ENCODE results near the gene PLK4. TPM values are rescaled to one million over a fixed set of nuclear protein-coding genes. Genes with fewer than 3 reads are reported as not detected.
A peak's percentile ranks its signal among the peaks of the same experiment; 100 is the strongest.

The PLK4 gene
- 1 to 10 TPM in 2 of 4 donors, under 1 TPM in 2; 0.78 to 1.7 (median 1.2) TPM for total RNA-seq

GRCh38 chr4:127880763-127881562, at the start of gene PLK4:
PLK4 (plus strand) TSS chr4:127880893; CDS start chr4:127881135, 242 bp downstream.
- H3K9me3 ChIP-seq = no peaks in the 10 kb centered on the region
- H3K27ac ChIP-seq (replicated peaks in 1 of 4) = peak within 1 kb of the TSS; percentile 72 to 84 (median 78)
- no peaks in the 10 kb centered on the region for H3K36me3 ChIP-seq
- intact Hi-C loops (cut with DNase I) = loop anchor here (10.0 kb wide), 1 partner anchor 184 kb away; the partner anchor contains the start of gene LARP1B
- DNase-seq (ENCODE audit: extremely low spot score) = peak; percentile 99
- H3K27me3 ChIP-seq = no peaks in the 10 kb centered on the region
- H3K4me1 ChIP-seq = peaks cover 9 to 16% (median 14%) of the 10 kb centered on the region in 4 donors
- peak within 1 kb of the TSS; percentile 70 to 93 (median 82) for H3K4me3 ChIP-seq
- under 1% methylated on average over 58 of the region's 70 CpGs for WGBS
- TF ChIP-seq POLR2AphosphoS5 (IDR thresholded peaks at IDR 0.05) (peak in 1 of 2 donors; percentile 88), POLR2A (IDR thresholded peaks at IDR 0.05; ENCODE audit: low read depth) (no peak), EP300 (IDR thresholded peaks at IDR 0.05) (no peak)

- 84% methylated on average over 4 of the region's 4 CpGs for WGBS
- no peaks in the 10 kb centered on the region for H3K4me1 ChIP-seq
- H3K9me3 ChIP-seq = no peaks in the 10 kb centered on the region
Observed at GRCh38 chr4:127832585-127832984, 48.1 kb upstream of the PLK4 start.

DNA sequence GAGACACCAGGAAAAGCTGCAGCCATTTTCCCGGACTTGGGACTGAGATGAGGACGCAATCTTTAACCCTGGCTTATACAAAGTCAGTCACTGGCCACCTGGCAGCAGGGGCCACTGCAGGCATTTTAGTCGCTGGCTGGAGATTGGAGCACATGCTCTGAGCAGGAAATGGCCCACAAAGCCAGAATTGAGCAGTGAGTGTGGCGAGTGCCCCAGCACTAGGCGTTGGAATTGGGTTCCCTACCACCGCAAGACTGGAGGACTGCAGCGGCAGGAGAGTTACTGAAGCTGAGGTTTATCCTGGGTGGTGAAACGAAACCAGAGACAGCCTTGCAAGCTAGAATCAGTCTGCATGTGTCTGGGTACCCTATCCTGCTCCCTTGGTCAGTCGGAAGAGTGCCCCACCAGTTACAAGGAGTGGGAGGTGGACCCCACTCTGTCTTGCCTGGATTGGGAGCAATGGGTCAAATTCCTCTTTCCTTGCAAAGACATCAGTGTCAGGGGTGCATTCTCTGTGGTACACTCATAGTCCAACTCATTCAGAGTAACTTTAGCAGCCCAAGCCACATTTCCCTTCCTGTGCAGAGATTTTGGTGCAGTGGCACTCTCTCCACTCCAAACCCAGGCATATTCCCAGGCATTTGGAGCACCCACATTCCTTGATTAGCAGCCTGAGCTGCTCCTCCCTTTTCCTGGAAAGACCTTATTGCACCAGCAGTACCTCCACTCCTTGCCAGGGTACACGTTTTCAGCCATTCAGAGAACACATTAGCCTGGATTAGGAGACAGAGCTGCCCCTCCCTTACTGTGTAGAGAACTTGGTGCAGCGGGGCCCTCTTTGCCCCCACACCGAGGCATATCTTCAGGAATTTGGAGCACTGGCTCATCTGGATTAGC, 36.7 kb upstream of the PLK4 start:
- H3K4me1 ChIP-seq = no peaks in the 10 kb centered on the region
- no peak for DNase-seq (ENCODE audit: extremely low spot score)
- H3K4me3 ChIP-seq = no peak overlapping the region
- TF ChIP-seq EP300 (IDR thresholded peaks at IDR 0.05) (no peak), POLR2AphosphoS5 (IDR thresholded peaks at IDR 0.05) (no peak), POLR2A (IDR thresholded peaks at IDR 0.05; ENCODE audit: low read depth) (no peak)
- TF ChIP-seq, protein P1, sequence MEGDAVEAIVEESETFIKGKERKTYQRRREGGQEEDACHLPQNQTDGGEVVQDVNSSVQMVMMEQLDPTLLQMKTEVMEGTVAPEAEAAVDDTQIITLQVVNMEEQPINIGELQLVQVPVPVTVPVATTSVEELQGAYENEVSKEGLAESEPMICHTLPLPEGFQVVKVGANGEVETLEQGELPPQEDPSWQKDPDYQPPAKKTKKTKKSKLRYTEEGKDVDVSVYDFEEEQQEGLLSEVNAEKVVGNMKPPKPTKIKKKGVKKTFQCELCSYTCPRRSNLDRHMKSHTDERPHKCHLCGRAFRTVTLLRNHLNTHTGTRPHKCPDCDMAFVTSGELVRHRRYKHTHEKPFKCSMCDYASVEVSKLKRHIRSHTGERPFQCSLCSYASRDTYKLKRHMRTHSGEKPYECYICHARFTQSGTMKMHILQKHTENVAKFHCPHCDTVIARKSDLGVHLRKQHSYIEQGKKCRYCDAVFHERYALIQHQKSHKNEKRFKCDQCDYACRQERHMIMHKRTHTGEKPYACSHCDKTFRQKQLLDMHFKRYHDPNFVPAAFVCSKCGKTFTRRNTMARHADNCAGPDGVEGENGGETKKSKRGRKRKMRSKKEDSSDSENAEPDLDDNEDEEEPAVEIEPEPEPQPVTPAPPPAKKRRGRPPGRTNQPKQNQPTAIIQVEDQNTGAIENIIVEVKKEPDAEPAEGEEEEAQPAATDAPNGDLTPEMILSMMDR (IDR thresholded peaks at IDR 0.05) = no peak
- intact Hi-C loops (cut with DNase I) = no loop called here
- no peaks in the 10 kb centered on the region for H3K27me3 ChIP-seq
- WGBS = 98% methylated on average over 7 of the region's 12 CpGs
- H3K27ac ChIP-seq (replicated peaks in 1 of 4) = no peak overlapping the region
- H3K9me3 ChIP-seq = peaks cover 0 to 12% (median 11%) of the 10 kb centered on the region in 4 donors
- H3K36me3 ChIP-seq = no peaks in the 10 kb centered on the region

More at GRCh38 chr4:127832585-127832984, 48.1 kb upstream of the PLK4 start:
- peaks cover 0 to 22% (median 9%) of the 10 kb centered on the region in 4 donors for H3K36me3 ChIP-seq
- H3K27me3 ChIP-seq = no peaks in the 10 kb centered on the region
- no peak for TF ChIP-seq EP300 (IDR thresholded peaks at IDR 0.05)
- TF ChIP-seq, protein P1 (IDR thresholded peaks at IDR 0.05) = no peak
- no peak for TF ChIP-seq POLR2A (IDR thresholded peaks at IDR 0.05; ENCODE audit: low read depth)
- TF ChIP-seq POLR2AphosphoS5 (IDR thresholded peaks at IDR 0.05) = no peak
- no peak overlapping the region for H3K27ac ChIP-seq (replicated peaks in 1 of 4)
- intact Hi-C loops (cut with DNase I) = no loop called here
- DNase-seq (ENCODE audit: extremely low spot score) = no peak
- H3K4me3 ChIP-seq = no peak overlapping the region

GRCh38 chr4:127844601-127845116, 36.0 kb upstream of the PLK4 start:
- no peaks in the 10 kb centered on the region for H3K36me3 ChIP-seq

More at GRCh38 chr4:127844601-127845116, 36.0 kb upstream of the PLK4 start:
- H3K4me3 ChIP-seq = no peak overlapping the region
- H3K27ac ChIP-seq (replicated peaks in 1 of 4) = no peak overlapping the region
- TF ChIP-seq EP300 (IDR thresholded peaks at IDR 0.05) (no peak), POLR2AphosphoS5 (IDR thresholded peaks at IDR 0.05) (no peak), POLR2A (IDR thresholded peaks at IDR 0.05; ENCODE audit: low read depth) (no peak)
- TF ChIP-seq, protein P1 (IDR thresholded peaks at IDR 0.05) = no peak
- no peak for DNase-seq (ENCODE audit: extremely low spot score)
- 93% methylated on average over 5 of the region's 5 CpGs for WGBS
- H3K27me3 ChIP-seq = no peaks in the 10 kb centered on the region
- intact Hi-C loops (cut with DNase I) = no loop called here
- peaks cover 0 to 19% (median 13%) of the 10 kb centered on the region in 4 donors for H3K9me3 ChIP-seq
- no peaks in the 10 kb centered on the region for H3K4me1 ChIP-seq

All from esophagus muscularis mucosa (tissue), 4 donors.